ENCODE data around the gene POFUT1.
"Not testable (repeated sequence)": the region's sequence is repeated elsewhere in the genome, so short reads cannot be mapped to it uniquely, and the experiment has no call there.

The POFUT1 gene

DNA sequence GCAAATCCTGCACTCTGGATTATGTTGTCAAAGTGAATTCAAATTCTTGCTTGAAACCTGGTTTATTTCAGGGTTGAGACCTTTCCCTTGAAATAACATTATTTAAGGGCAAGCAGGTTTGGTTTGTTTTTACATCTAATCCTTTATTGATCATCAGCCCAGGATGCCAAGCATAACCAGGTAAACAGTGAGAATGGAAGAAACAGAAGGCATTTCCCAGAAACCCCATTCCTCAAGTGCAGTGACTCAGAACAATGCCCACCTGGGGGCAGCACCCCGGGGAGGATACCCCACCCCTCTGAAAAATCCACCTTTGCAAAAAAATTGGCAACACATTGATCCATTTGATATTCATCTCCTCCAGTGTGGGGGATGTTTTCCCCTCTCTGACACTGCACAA lies 32.5 kb downstream of the POFUT1 start:
- Histone ChIP-seq H3K9ac (ENCODE audit: low read length) (no peak overlapping the region), H3K27me3 (replicated peaks; ENCODE audit: control insufficient read depth, insufficient read depth, low read length) (no peaks in the 10 kb centered on the region), H3K9me3 (ENCODE audit: control insufficient read depth, low read length) (no peaks in the 10 kb centered on the region), H3K4me1 (ENCODE audit: control insufficient read depth, insufficient read depth, low read length) (peaks cover 13% of the 10 kb centered on the region), H3K4me3 (ENCODE audit: low read length) (no peak overlapping the region), H3K36me3 (ENCODE audit: control insufficient read depth, insufficient read depth, low read length, severe bottlenecking) (peaks cover 14% of the 10 kb centered on the region)
- DNase-seq (ENCODE audit: low read depth), result no peak

DNA sequence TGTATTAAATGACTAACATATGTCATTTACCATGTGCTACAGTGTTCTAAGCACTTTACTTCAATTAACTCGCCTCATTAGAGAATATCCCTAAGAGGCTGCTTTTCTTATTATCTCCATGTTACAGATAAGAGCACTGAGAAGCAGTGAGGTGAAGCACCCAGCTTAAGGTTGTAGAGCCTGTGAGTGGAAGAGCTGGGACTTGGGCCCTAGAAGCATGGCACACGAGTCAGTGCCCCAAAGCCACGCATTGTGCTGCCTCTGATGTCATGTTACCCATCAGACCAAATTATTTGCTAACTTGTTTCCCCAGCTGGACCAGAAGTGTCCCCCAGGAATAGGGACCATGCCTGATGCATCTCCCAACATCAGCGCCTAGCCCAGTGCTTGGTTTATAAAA lies 34.1 kb downstream of the POFUT1 start:
- Histone ChIP-seq H3K9me3 (ENCODE audit: control insufficient read depth, low read length) (no peaks in the 10 kb centered on the region), H3K27me3 (replicated peaks; ENCODE audit: control insufficient read depth, insufficient read depth, low read length) (no peaks in the 10 kb centered on the region), H3K9ac (ENCODE audit: low read length) (no peak overlapping the region), H3K36me3 (ENCODE audit: control insufficient read depth, insufficient read depth, low read length, severe bottlenecking) (no peaks in the 10 kb centered on the region), H3K4me1 (ENCODE audit: control insufficient read depth, insufficient read depth, low read length) (peaks cover 13% of the 10 kb centered on the region), H3K4me3 (ENCODE audit: low read length) (no peak overlapping the region)
- DNase-seq (ENCODE audit: low read depth), result no peak

DNA sequence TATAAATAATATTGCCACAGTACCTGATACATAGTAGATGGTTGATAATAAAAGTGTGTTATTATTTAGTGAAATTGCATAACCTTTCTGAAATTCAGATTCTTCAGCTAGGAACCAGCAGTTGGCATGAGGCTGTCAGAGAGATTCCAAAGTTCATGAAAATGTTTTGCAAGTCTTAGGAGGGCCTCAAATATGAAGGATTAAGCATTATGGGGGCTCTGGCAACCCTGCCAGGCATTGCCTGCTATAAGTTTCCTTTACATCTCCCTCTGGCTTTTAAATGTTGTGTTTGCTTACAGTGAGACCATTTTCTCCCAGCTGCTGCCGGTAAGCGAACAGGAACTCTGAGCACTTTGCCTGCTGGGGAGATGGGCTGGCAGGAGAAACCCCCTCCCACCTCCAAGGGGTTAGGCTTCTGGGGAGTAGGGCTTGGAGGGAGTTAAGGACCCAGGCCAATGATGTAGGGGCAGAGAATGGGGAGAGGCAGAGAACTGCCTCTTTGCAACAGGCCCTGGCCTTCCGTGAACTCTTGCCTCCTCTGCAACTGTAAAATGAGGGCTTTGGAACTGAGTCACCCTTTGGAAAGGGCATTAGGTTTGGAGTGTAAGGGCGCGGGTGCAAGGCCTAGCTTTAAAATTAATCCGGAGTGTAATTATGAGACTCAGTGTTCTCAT lies 36.6 kb downstream of the POFUT1 start:
- no peaks in the 10 kb centered on the region for H3K9me3 ChIP-seq (ENCODE audit: control insufficient read depth, low read length)
- H3K4me3 ChIP-seq (ENCODE audit: low read length), result peak overlapping the region; percentile 10

GRCh38 chr20:32244959-32245358 lies 37.3 kb downstream of the POFUT1 start:
- H3K27me3 ChIP-seq (replicated peaks; ENCODE audit: control insufficient read depth, insufficient read depth, low read length), result no peaks in the 10 kb centered on the region
- no peak overlapping the region for H3K9ac ChIP-seq (ENCODE audit: low read length)
- peaks cover 13% of the 10 kb centered on the region for H3K4me1 ChIP-seq (ENCODE audit: control insufficient read depth, insufficient read depth, low read length)
- no peaks in the 10 kb centered on the region for H3K9me3 ChIP-seq (ENCODE audit: control insufficient read depth, low read length)
- no peaks in the 10 kb centered on the region for H3K36me3 ChIP-seq (ENCODE audit: control insufficient read depth, insufficient read depth, low read length, severe bottlenecking)
- DNase-seq (ENCODE audit: low read depth), result no peak
- H3K4me3 ChIP-seq (ENCODE audit: low read length), result no peak overlapping the region

More for the DNA sequence above, 36.6 kb downstream of the POFUT1 start:
- no peaks in the 10 kb centered on the region for H3K36me3 ChIP-seq (ENCODE audit: control insufficient read depth, insufficient read depth, low read length, severe bottlenecking)
- no peak for DNase-seq (ENCODE audit: low read depth)
- H3K9ac ChIP-seq (ENCODE audit: low read length), result peak overlapping the region; percentile 40
- no peaks in the 10 kb centered on the region for H3K27me3 ChIP-seq (replicated peaks; ENCODE audit: control insufficient read depth, insufficient read depth, low read length)
- H3K4me1 ChIP-seq (ENCODE audit: control insufficient read depth, insufficient read depth, low read length), result peaks cover 13% of the 10 kb centered on the region

DNA sequence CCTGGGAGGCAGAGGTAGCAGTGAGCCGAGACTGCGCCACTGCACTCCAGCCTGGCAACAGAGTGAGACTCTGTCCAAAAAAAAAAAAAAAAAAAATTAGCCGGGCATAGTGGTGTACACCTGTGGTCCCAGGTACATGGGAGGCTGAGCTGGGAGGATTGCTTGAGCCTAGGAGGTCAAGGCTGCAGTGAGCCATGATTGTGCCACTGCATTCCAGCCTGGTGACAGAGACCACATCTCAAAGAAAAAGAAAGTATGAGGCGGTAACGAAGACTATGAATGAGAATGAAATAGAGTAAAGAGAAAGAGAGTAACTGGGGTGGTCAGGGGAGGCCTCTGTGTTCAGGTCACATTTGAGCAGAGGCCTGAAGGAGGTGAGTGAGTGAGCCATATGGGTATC lies 38.5 kb downstream of the POFUT1 start:
- H3K4me3 ChIP-seq (ENCODE audit: low read length); H3K27me3 ChIP-seq (replicated peaks; ENCODE audit: control insufficient read depth, insufficient read depth, low read length); DNase-seq (ENCODE audit: low read depth); H3K9me3 ChIP-seq (ENCODE audit: control insufficient read depth, low read length); H3K9ac ChIP-seq (ENCODE audit: low read length); H3K36me3 ChIP-seq (ENCODE audit: control insufficient read depth, insufficient read depth, low read length, severe bottlenecking): not testable (repeated sequence)
- peaks cover 13% of the 10 kb centered on the region for H3K4me1 ChIP-seq (ENCODE audit: control insufficient read depth, insufficient read depth, low read length)

DNA sequence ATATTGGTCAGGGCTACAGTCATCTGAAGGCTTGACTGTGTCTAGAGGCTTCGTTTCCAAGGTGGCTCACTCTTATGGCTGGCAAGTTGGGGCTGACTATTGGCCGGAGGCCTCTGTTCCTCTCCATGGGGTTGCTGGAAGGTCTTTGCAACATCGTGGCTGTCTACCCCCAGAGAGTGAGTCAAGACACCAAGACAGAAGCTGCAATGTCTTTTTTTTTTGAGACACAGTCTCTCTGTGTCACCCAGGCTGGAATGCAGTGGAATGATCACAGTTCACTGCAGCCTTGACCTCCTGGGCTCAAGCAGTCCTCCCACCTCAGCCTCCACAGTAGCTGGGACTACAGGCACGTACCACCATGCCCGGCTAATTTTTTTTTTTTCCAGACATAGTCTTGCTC lies 40.4 kb downstream of the POFUT1 start:
- Histone ChIP-seq H3K27me3 (replicated peaks; ENCODE audit: control insufficient read depth, insufficient read depth, low read length) (no peaks in the 10 kb centered on the region), H3K9ac (ENCODE audit: low read length) (no peak overlapping the region), H3K4me3 (ENCODE audit: low read length) (no peak overlapping the region), H3K36me3 (ENCODE audit: control insufficient read depth, insufficient read depth, low read length, severe bottlenecking) (no peaks in the 10 kb centered on the region), H3K4me1 (ENCODE audit: control insufficient read depth, insufficient read depth, low read length) (peaks cover 13% of the 10 kb centered on the region), H3K9me3 (ENCODE audit: control insufficient read depth, low read length) (no peaks in the 10 kb centered on the region)
- DNase-seq (ENCODE audit: low read depth), result no peak

GRCh38 chr20:32249030-32249738 lies 41.5 kb downstream of the POFUT1 start:
- Histone ChIP-seq H3K4me1 (ENCODE audit: control insufficient read depth, insufficient read depth, low read length) (peaks cover 6% of the 10 kb centered on the region), H3K36me3 (ENCODE audit: control insufficient read depth, insufficient read depth, low read length, severe bottlenecking) (no peaks in the 10 kb centered on the region), H3K9me3 (ENCODE audit: control insufficient read depth, low read length) (no peaks in the 10 kb centered on the region), H3K9ac (ENCODE audit: low read length) (no peak overlapping the region), H3K4me3 (ENCODE audit: low read length) (no peak overlapping the region), H3K27me3 (replicated peaks; ENCODE audit: control insufficient read depth, insufficient read depth, low read length) (no peaks in the 10 kb centered on the region)
- no peak for DNase-seq (ENCODE audit: low read depth)

DNA sequence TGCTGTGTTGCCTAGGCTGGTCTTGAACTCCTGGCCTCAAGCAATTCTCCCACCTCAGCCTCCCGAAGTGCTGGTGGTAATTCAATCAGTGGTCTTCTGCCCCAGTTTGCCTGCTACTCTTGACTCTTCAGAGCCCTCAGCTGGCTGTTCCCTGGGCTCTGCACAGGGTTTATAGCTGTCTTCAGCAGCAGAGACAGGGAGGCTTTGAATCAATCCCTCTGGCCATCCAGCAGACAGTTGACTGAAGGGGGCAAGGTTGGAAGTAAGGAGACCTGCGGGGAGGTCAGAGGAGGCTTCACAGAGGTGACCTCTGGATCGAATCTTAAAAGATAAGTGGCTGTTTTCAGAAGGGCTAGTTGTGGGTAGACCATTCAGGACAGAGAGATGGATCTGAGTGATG lies 43.8 kb downstream of the POFUT1 start:
- H3K9me3 ChIP-seq (ENCODE audit: control insufficient read depth, low read length), result no peaks in the 10 kb centered on the region
- H3K4me1 ChIP-seq (ENCODE audit: control insufficient read depth, insufficient read depth, low read length), result peaks cover 6% of the 10 kb centered on the region
- no peak for DNase-seq (ENCODE audit: low read depth)
- H3K9ac ChIP-seq (ENCODE audit: low read length), result no peak overlapping the region
- H3K4me3 ChIP-seq (ENCODE audit: low read length), result no peak overlapping the region
- H3K27me3 ChIP-seq (replicated peaks; ENCODE audit: control insufficient read depth, insufficient read depth, low read length), result no peaks in the 10 kb centered on the region
- no peaks in the 10 kb centered on the region for H3K36me3 ChIP-seq (ENCODE audit: control insufficient read depth, insufficient read depth, low read length, severe bottlenecking)

DNA sequence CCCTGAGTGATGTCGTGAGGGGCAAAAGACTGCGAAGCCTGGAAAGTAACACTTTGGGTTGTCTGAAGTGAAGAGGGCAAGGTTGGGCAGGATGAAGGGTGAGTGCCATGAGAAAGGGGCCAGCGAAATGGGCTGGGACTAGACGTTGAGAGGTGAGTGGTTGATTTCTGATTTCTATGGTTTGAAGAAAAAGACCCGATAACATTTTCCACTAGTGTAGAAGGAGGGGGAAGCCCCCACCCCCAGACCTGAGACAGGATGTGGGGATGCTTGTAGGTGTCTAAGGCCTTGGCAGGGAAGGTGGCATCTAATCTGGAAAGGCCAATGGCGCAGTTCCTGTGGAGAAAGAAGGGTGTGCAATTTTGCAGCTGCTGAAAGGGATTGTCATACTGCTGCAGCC lies 44.5 kb downstream of the POFUT1 start:
- Histone ChIP-seq H3K27me3 (replicated peaks; ENCODE audit: control insufficient read depth, insufficient read depth, low read length) (no peaks in the 10 kb centered on the region), H3K9ac (ENCODE audit: low read length) (no peak overlapping the region), H3K4me3 (ENCODE audit: low read length) (no peak overlapping the region), H3K9me3 (ENCODE audit: control insufficient read depth, low read length) (no peaks in the 10 kb centered on the region), H3K36me3 (ENCODE audit: control insufficient read depth, insufficient read depth, low read length, severe bottlenecking) (no peaks in the 10 kb centered on the region), H3K4me1 (ENCODE audit: control insufficient read depth, insufficient read depth, low read length) (peaks cover 6% of the 10 kb centered on the region)
- no peak for DNase-seq (ENCODE audit: low read depth)

GRCh38 chr20:32260973-32261372 lies 53.3 kb downstream of the POFUT1 start:
- H3K36me3 ChIP-seq (ENCODE audit: control insufficient read depth, insufficient read depth, low read length, severe bottlenecking); H3K4me1 ChIP-seq (ENCODE audit: control insufficient read depth, insufficient read depth, low read length); DNase-seq (ENCODE audit: low read depth); H3K4me3 ChIP-seq (ENCODE audit: low read length); H3K9ac ChIP-seq (ENCODE audit: low read length); H3K27me3 ChIP-seq (replicated peaks; ENCODE audit: control insufficient read depth, insufficient read depth, low read length); H3K9me3 ChIP-seq (ENCODE audit: control insufficient read depth, low read length): not testable (repeated sequence)

- Histone ChIP-seq H3K9ac (ENCODE audit: low read length) (no peak overlapping the region), H3K27me3 (replicated peaks; ENCODE audit: control insufficient read depth, insufficient read depth, low read length) (no peaks in the 10 kb centered on the region), H3K36me3 (ENCODE audit: control insufficient read depth, insufficient read depth, low read length, severe bottlenecking) (no peaks in the 10 kb centered on the region), H3K4me1 (ENCODE audit: control insufficient read depth, insufficient read depth, low read length) (no peaks in the 10 kb centered on the region), H3K9me3 (ENCODE audit: control insufficient read depth, low read length) (no peaks in the 10 kb centered on the region), H3K4me3 (ENCODE audit: low read length) (no peak overlapping the region)
- DNase-seq (ENCODE audit: low read depth), result no peak
Measured at GRCh38 chr20:32261644-32262043, 54.0 kb downstream of the POFUT1 start.

All from adipocyte (in vitro differentiated cells).